Prostate gland (tissue), 2 donors: ENCODE data around the gene BTBD19. TPM values are rescaled to one million over a fixed set of nuclear protein-coding genes. Genes with fewer than 3 reads are reported as not detected.
"Not testable (repeated sequence)": the region's sequence is repeated elsewhere in the genome, so short reads cannot be mapped to it uniquely, and the experiment has no call there.

Experiments used
- DNase-seq: peaks from one replicate; pipeline ENCODE4 v3.0.0-alpha.2; 2019; ENCODE audit warnings: low spot score
- H3K27ac ChIP-seq, 2 donors: fragments of 200-600 bp; sonication (generic); 2 replicates each; pipeline ENCODE4 v1.5.1; 2017 to 2019
- H3K27me3 ChIP-seq: fragments of 200-600 bp; sonication (generic); replicated peaks from 2 replicates; pipeline ENCODE4 v1.5.1; 2019; ENCODE audit not compliant: insufficient read depth
- H3K36me3 ChIP-seq, 2 donors: fragments of 200-600 bp; sonication (generic); 1 replicate in 1 of 2; 2 replicates in 1 of 2; pipeline versions ENCODE4 v1.5.1 to v1.8.1; 2017 to 2019
- H3K4me1 ChIP-seq: fragments of 200-600 bp; sonication (generic); replicated peaks from 2 replicates; pipeline ENCODE4 v1.5.1; 2019
- H3K4me3 ChIP-seq, 2 donors: fragments of 200-600 bp; sonication (generic); 2 replicates each; pipeline ENCODE4 v1.5.1; 2017 to 2019
- H3K9me3 ChIP-seq: fragments of 200-600 bp; sonication (generic); 2 replicates; pipeline ENCODE4 v1.5.1; 2017
- POLR2A ChIP-seq: fragments of 450-650 bp; IDR thresholded peaks from one replicate; pipeline ENCODE4 v1.6.1; 2016; ENCODE audit warnings: antibody characterized with exemption, mild to moderate bottlenecking
- POLR2AphosphoS5 ChIP-seq: sonication (generic); formaldehyde crosslinking; IDR thresholded peaks from one replicate; pipeline ENCODE4 v1.6.1; 2017; ENCODE audit warnings: antibody characterized with exemption
- WGBS: methylation state at CpG from one replicate; pipeline ENCODE4 v1.1.5; 2018; 5-methylcytosine and 5-hydroxymethylcytosine counted together
- intact Hi-C: fragments of 100-400 bp; cut with DNase I; formaldehyde crosslinking; loops from one replicate; pipeline ENCODE4 v1.14.2; 2022
- total RNA-seq, 2 donors: library from RNA; depleted of rRNA; stranded (reverse); fragments of >200 nt; gene quantifications; one replicate each; pipeline ENCODE4 v1.1.0, GENCODE V29; 2016
- TF ChIP-seq, protein P1 (sequence below), 4 experiments: fragments of 200-600 bp in 2 of 4; fragments of 450-650 bp in 2 of 4; sonication (generic) in 2 of 4; IDR thresholded peaks; 1 replicate in 3 of 4; 2 replicates in 1 of 4; pipeline ENCODE4 v1.5.1; 2016 to 2019; ENCODE audit warnings: antibody characterized with exemption in 4 of 4, mild to moderate bottlenecking in 2 of 4, moderate library complexity in 2 of 4

BTBD19 gene
- total RNA-seq, 2 donors from 2014 or later, result 0.50 to 10.5 TPM

DNA sequence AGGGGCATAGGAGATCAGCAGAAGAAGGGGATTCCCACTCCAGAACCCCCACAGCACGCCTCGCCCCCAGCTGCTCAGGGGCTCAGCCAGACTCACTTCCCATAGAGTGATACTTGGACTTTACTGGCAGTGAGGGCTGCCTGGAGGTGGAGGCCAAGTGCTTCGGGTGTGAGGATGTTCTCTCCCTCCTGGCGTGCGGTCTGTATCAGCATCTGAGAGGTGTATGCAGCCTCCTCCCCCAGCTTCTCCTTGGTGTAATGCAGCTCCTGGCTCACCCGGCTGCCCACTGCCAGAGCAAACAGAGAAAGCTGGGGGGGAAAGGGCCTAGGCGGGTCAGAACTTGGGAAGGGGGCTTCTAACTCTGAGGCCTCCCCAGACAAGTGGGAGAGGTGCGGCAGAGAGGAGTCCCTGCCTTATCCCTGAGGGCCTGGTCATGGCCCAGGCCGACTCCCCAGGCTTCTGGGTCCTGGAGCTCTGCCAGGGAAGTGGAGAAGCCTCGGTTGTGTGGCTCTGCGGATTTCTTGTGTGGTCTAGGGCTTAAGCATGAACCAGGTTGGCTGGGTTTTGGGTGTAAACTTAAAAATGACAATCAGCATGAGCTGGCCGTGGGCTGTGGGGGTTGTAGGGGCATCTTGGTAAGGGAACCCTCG, 23.9 kb downstream of the BTBD19 start:
- TF ChIP-seq POLR2A, result no peak
- TF ChIP-seq POLR2AphosphoS5, result no peak
- TF ChIP-seq, protein P1, sequence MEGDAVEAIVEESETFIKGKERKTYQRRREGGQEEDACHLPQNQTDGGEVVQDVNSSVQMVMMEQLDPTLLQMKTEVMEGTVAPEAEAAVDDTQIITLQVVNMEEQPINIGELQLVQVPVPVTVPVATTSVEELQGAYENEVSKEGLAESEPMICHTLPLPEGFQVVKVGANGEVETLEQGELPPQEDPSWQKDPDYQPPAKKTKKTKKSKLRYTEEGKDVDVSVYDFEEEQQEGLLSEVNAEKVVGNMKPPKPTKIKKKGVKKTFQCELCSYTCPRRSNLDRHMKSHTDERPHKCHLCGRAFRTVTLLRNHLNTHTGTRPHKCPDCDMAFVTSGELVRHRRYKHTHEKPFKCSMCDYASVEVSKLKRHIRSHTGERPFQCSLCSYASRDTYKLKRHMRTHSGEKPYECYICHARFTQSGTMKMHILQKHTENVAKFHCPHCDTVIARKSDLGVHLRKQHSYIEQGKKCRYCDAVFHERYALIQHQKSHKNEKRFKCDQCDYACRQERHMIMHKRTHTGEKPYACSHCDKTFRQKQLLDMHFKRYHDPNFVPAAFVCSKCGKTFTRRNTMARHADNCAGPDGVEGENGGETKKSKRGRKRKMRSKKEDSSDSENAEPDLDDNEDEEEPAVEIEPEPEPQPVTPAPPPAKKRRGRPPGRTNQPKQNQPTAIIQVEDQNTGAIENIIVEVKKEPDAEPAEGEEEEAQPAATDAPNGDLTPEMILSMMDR (IDR thresholded peaks at IDR 0.05), result no peak
- H3K4me1 ChIP-seq, result no peaks in the 10 kb centered on the region
- H3K27me3 ChIP-seq, result no peaks in the 10 kb centered on the region
- no peak overlapping the region for H3K4me3 ChIP-seq
- no peaks in the 10 kb centered on the region for H3K36me3 ChIP-seq
- 72% methylated on average over 13 of the region's 13 CpGs for WGBS
- intact Hi-C loops, result no loop called here
- no peak overlapping the region for H3K27ac ChIP-seq
- DNase-seq, result no peak
- no peaks in the 10 kb centered on the region for H3K9me3 ChIP-seq

DNA sequence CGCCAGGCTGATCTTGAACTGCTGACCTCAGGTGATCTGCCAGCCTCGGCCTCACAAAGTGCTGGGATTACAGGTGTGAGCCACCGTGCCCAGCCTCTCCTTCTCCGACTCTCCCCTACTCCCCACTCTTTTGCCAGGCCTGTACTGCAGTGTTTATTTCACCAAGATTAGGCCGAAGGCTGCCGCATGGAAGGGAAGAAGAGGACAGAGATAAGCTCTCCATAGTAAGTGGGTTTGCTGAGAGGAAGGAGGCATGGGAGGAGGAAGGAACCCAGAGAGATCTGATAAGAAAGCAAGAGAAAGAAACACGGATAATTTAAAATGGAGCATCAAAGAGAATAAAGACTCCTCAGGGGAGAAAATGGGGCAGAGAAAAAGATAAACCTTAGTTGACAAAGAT, 26.0 kb downstream of the BTBD19 start:
- no peak for TF ChIP-seq POLR2AphosphoS5
- TF ChIP-seq, protein P1 (IDR thresholded peaks at IDR 0.05), result no peak
- intact Hi-C loops, result no loop called here
- H3K27me3 ChIP-seq, result no peaks in the 10 kb centered on the region
- H3K36me3 ChIP-seq, result no peaks in the 10 kb centered on the region
- 82% methylated on average over 7 of the region's 7 CpGs for WGBS
- H3K27ac ChIP-seq, result no peak overlapping the region
- no peak for DNase-seq
- H3K4me3 ChIP-seq, result no peak overlapping the region
- H3K4me1 ChIP-seq, result no peaks in the 10 kb centered on the region
- no peaks in the 10 kb centered on the region for H3K9me3 ChIP-seq

DNA sequence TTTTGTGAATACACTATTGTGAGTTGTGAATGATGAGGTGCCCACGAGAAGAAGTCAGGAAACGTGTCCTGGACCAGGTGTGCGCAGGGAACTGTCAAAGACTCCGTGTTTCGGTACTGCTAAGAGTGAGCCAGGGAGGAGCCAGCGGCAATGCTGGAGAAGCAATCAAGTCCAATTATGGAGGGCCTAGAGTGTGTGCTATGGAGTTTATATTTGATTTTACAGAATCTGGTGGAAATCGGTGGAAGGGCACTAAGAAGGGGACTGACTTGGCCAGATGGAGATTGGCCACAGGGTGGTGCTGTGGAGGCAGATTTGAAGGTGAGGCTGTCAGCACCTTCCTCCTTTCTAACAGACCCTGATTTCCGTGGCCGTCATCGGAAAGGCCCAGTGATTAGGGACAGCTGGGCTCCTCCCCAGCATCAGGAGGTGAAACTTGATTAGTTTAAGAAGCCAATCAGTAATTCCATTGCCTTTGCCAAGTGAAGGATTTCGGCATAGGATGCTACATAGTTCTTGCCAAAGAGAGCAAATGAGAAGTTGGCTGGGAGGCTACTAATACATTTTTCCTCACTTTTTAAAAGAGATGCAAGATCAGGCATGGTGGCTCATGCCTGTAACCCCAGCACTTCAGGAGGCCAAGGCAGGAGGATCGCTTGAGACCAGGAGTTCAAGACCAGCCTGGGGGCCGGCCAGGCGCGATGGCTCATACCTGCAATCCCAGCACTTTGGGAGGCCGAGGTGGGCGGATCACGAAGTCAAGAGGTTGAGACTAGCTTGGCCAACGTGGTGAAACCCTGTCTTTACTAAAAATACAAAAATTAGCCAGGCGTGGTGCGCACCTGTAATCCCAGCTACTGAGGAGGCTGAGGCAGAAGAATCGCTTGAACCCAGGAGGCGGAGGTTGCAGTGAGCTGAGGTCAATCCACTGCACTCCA, 27.7 kb downstream of the BTBD19 start:
- WGBS, result 63% methylated on average over 23 of the region's 23 CpGs
- peak; percentile 71 for DNase-seq
- TF ChIP-seq, protein P1 (IDR thresholded peaks at IDR 0.05), result peak; percentile 67 to 80 (median 71)
- peak; percentile 22 for TF ChIP-seq POLR2AphosphoS5
- TF ChIP-seq POLR2A, result no peak

DNA sequence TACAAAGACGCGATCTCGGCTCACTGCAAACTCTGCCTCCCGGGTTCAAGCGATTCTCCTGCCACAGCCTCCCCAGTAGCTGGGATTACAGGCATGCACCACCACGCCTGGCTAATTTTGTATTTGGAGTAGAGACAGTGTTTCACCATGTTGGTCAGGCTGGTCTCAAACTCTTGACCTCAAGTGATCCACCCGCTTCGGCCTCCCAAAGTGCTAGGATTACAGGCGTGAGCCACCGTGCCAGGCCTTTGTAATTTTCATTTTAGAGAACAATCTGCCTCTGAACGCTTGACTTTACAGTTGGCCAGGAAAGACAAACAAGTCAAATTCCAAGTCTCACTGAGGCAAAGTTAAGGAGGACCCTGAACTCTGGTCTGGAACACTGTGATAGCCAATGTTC, 30.0 kb downstream of the BTBD19 start:
- H3K27me3 ChIP-seq, H3K27ac ChIP-seq, H3K4me1 ChIP-seq, H3K36me3 ChIP-seq, H3K4me3 ChIP-seq, H3K9me3 ChIP-seq, DNase-seq: not testable (repeated sequence)
- intact Hi-C loops, result loop anchor here (5.0 kb wide), 1 partner anchor 174 kb away; the partner anchor contains the start of genes HECTD3 and UROD
- 84% methylated on average over 11 of the region's 11 CpGs for WGBS

More for the DNA sequence above, 27.7 kb downstream of the BTBD19 start:
- Histone ChIP-seq H3K27me3 (no peaks in the 10 kb centered on the region), H3K27ac (no peak overlapping the region), H3K36me3 (no peaks in the 10 kb centered on the region), H3K9me3 (no peaks in the 10 kb centered on the region), H3K4me1 (no peaks in the 10 kb centered on the region), H3K4me3 (no peak overlapping the region)
- intact Hi-C loops, result loop anchor here (5.0 kb wide), 1 partner anchor 176 kb away; the partner anchor contains the start of genes HECTD3 and UROD

DNA sequence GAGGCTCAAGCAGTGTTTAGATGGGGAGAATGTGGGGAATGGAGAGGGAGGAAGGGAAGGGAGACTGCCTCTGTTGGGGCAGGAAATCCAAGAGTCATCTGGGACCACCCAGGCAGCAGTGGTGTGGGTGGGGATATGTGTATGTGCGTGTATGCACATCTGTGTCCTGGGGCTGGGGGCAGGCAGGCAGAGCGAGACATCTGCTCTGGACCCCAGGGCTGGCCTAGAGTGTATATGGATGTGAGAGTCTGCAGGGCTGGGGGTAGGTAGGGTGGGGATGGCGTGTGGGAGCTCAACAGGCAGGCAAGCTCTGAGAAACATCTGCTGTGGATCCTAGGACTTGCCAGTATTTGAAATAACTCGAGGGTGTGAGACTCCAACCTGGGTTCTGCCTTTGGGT, 31.3 kb downstream of the BTBD19 start:
- TF ChIP-seq, protein P1 (IDR thresholded peaks at IDR 0.05), result no peak
- TF ChIP-seq POLR2A (no peak), POLR2AphosphoS5 (no peak)
- Histone ChIP-seq H3K4me1 (no peaks in the 10 kb centered on the region), H3K27me3 (no peaks in the 10 kb centered on the region), H3K27ac (no peak overlapping the region), H3K4me3 (no peak overlapping the region), H3K36me3 (no peaks in the 10 kb centered on the region), H3K9me3 (no peaks in the 10 kb centered on the region)
- no peak for DNase-seq
- intact Hi-C loops, result loop anchor here (5.0 kb wide), 1 partner anchor 173 kb away; the partner anchor contains the start of genes HECTD3 and UROD
- 62% methylated on average over 4 of the region's 4 CpGs for WGBS
